Liver (tissue), 3 donors: ENCODE measurements around the gene MEGF6.

ENCODE experiments used
- CTCF ChIP-seq: fragments of 150-350 bp; IDR thresholded peaks from 2 replicates; pipeline ENCODE4 v1.5.1; 2017; ENCODE audit warnings: improper control_type of control experiment, low read depth, low read length; ENCODE audit not compliant: missing input control
- JUND ChIP-seq, 2 donors: IDR thresholded peaks; 2 replicates each; pipeline ENCODE4 v1.6.1; 2016; ENCODE audit warnings: antibody characterized with exemption in 2 of 2
- YY1 ChIP-seq: IDR thresholded peaks from 2 replicates; pipeline ENCODE4 v1.6.1; 2016; ENCODE audit warnings: antibody characterized with exemption, mild to moderate bottlenecking
- donor health status: healthy.
- donor health status: healthy.

- TF ChIP-seq YY1 (no peak), JUND (IDR thresholded peaks at IDR 0.05) (no peak), CTCF (no peak)
Measured at GRCh38 chr1:3595949-3596348, 15.4 kb downstream of the MEGF6 start.
